AG10803 (cell line): Measurements from ENCODE around the gene GNB3.

Experiments used
- DNase-seq: peaks from one replicate; pipeline ENCODE4 v3.0.0; 2010; ENCODE audit warnings: low read depth
- H3K4me3 ChIP-seq: 2 replicates; pipeline ENCODE4 v1.5.1; 2011; ENCODE audit warnings: mild to moderate bottlenecking, low read length, control low read depth
- CTCF ChIP-seq: conservative IDR thresholded peaks from 2 replicates; pipeline ENCODE4 v1.5.1; 2011; ENCODE audit warnings: mild to moderate bottlenecking, low read length, control low read depth, inconsistent platforms

Gene GNB3

GRCh38 chr12:6840761-6841515 is at the start of gene GNB3:
Gene GNB3 (plus strand): TSS chr12:6840925. CDS start chr12:6841288, 363 bp downstream.
- no peak within 1 kb of the TSS for H3K4me3 ChIP-seq
- no peak for DNase-seq
- TF ChIP-seq CTCF, result no peak

DNA sequence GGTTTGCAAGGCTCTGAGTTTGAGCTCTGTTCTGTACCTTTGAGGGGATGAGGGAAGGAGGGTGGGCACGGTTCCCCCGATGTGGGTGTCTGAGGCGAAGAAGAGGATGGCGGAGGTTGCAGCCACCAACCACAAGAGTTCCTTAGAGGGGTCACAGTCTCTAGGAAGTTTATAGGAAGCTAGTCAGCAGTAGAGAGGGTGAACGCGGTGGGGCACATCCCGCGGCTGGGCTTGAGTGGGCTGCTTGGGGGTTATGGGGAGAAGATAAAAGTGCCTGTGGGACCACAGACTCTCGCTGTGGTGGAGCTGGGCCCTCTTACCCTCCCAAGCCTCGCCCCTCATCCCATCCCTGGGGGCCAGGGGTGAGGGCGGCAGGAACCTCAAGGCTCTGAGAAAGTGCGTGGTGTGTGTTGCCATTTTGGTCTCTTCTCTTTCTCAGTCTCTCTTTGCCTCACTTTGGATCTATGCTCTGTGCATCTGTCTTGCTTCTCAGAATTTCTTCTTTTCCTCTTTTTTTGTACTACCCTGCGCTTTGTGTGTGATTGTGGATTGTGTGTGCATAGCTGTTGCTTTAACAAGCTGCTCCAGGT is 48.7 kb upstream of the GNB3 start:
- TF ChIP-seq CTCF, result no peak
- no peak for DNase-seq
- no peak overlapping the region for H3K4me3 ChIP-seq

GRCh38 chr12:6792522-6793201 is 48.1 kb upstream of the GNB3 start:
- H3K4me3 ChIP-seq, result no peak overlapping the region
- TF ChIP-seq CTCF, result no peak
- DNase-seq, result no peak

DNA sequence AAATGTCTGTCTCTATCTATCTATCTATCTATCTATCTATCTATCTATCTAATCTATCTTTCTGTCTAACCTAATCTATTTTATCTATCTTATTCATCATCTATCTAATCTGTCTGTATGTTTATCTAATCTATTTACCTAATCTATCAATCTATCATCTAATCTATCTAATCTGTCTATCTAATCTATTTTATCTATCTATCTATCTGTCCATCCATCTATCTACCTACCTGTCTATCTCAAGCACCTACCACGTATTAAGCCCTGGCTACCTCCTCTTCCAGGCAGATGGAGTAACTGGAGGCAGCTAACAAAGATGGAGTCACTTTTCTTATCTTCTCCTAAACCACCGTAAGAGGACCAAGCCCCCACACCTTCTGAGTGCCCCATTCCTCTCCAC is 45.6 kb upstream of the GNB3 start:
- no peak overlapping the region for H3K4me3 ChIP-seq
- TF ChIP-seq CTCF, result no peak
- DNase-seq, result no peak

- H3K4me3 ChIP-seq, result no peak overlapping the region
- no peak for DNase-seq
- TF ChIP-seq CTCF, result no peak
Observed at GRCh38 chr12:6796576-6796975, 44.1 kb upstream of the GNB3 start.

DNA sequence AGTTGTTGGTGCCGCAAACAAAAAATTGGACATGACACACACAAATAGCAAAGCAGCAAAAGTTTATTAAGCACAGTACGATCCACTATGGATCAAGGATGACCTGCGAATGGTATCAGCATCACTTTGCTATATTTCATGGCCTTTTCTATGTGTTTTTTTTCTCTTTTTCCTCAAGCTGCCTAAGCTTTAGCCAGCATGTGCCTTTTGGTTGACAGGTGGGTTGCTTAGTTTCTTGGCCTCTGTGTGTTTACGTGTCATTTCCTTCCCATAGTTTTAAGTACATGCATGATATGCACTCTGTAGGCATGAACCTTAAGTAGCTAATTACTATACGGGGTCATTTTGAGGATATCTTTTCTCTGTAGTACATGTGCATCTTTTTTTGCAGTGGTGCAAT is 41.6 kb upstream of the GNB3 start:
- no peak overlapping the region for H3K4me3 ChIP-seq
- DNase-seq, result no peak
- no peak for TF ChIP-seq CTCF
